ENCODE results near the gene ARMH1.

Gene ARMH1

DNA sequence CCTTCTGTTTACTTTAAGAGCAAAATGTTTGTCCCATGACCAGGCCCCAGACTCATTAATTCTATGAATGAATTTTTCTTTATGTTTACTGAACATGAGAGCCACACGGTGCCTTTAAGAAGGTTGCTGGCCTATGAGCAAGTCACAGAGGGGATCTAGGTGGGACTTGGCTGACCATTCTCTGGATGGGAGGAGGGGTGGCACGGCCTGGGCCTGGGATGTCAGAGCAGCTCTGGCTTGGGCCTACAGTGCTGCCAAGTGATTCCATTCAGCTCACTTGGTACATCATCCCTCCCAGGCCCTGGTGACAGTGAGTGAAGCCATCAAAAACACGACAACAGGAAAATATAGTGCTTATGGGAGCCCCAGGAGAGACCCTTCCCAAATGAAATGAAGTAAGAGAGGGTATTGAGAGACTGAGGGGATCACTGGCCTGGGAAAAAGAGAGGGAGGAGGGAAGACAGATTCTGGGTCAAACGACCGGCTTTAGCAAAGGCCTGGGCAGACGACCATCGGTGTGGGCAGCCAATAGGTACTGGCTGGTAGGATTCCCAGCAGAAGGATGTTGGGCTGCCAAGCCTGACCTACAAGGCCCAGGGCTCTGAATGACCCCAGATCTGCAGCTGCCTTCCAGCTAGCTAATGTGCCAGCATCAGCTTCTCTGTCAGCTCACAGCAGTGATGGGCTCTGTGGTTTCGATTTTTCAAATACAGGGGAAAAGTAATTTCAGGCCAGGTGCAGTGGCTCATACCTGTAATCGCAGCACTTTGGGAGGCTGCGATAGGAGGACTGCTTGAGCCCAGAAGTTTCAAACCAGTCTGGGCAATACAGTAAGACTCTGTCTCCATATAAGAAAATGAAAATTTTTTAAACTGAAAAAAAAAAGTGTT is 3.5 kb upstream of the ARMH1 start:
- DNase-seq = no peak

DNA sequence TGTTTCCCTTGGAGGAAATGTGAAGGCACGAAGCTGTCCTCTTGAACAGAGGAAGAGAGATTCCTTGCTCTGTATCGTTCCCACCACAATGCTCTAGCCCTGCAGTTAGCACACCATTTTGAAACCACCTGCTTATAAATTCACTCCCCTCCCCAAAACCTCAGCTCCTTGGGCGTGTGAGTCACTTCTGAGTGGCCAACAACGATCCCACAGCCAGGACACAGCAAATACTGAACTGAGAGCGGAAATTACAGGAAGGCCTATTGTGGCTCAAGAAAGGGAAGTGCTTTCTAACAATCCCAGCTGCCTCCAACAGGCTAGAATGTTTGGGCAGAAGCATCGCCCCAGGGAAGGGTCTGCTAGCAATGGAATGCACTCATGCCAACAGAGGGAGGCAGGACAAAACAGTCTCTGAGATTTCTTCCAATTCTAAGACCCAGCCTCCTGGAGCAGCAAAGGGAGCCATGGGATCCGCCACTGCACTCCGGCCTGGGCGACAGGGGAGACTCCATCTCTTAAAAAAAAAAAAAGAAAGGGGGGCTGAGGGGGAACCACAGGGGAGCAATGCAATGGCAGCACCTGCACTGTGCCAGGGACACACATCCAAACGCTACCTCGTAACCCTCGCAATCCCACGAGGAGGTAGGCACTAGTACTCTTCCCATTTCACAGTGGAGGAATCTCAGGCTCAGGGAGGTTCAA is 2.1 kb upstream of the ARMH1 start:
- DNase-seq = no peak

DNA sequence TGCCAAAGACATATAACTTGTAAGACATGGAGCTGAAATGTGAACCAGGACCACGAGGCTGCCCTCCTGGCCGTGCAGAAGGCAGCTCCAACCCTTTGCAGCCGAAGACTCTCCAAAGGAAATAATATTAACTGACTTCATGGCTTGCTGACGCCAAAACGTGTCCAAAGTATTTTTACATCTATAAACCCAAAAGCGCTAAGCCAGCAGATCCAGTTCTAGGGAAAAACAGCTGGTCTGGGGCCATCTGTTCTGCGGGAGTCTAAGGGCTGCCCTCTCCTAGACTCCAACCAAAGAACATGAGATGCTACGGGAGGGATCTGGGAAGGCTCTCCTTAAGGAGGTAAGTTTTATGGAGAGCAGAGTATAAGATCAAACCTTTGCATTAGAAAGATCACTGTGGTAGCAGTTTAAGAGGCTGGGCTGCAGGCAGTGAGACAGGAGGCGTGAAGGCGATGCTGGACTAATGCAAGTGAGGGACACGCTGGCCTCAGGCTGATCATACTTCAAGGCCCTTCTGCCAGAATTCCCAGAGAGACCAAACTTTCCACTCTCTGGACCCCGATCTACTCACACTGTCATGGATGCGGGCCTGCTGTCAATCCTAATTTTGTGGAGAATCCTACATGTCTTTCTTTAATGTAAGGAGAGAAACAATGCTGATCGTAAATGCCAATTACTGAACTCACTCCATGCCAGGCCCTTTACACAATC is 1.4 kb upstream of the ARMH1 start:
- DNase-seq = no peak

DNA sequence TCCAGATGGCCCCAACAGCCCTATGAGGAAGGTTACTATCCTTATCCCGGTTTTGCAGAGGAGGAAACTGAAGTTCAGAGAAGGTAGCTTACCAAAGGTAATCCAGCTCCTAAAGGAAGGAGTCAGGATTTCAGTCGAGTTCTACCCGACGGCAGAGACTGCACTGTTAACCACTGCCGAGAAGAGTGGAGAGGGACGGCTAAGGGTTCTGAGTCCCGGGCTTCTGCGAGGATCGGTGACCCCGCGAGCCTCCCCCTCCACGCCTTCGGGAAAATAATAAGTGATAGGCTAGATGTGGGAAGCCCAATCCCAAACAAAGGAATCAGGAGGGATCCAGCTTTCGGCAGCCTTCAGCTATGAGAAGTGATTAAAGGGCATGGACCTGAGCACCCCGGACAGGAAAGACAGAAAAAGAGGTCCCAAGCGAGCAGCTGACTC is 820 bp upstream of the ARMH1 start:
- no peak for DNase-seq

DNA sequence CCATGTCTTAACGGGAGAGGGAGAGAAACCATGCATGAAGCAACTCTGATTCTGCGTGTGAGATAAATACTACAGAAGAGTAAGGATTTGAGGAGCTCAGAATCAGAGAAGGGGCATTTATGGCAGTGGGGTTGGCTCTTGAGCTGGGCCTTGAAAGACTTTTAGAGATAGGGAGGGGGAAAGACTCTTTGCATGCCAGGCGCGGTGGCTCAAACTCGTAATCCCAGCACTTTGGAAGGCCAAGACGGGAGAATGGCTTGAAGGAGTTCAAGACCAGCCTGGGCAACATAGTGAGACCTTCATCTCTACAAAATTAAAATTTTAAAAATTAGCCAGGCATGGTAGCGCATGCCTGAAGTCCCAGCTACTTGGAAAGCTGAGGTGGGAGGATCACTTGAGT is 672 bp downstream of the ARMH1 start:
- no peak for DNase-seq

DNA sequence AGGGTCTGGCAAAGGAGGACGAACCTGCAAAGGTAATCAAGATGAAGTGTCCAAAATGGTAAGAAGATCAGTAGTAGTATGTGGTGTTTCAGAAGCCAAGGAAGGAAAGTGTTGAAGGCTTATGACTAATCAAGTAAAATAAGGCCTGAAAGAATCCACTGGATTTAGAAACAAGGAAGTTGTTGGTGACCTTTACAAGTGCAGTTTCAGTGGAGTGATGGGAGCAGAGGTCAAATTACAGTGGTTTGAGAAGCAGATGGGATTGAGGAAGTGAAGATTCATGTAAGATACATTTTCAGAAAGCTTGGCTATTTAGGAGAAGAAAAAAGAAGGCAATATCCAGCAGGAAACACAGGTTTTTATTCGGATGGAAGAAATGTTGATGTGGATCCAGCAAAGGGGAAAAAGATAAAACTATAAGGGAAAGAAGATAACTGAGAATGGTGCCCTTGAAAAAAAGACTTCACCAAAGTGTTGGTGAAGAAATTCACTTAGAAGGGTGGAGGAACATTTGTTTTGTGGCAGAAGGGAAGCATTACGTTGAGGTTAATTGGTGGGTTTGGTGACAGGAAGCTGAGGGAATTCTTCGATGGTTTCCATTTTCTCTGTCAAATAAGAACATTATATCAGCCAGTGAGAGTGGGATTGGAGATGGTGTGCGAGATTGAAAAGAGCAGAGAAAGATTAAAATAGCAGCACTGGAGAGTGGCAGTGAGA is 2.1 kb downstream of the ARMH1 start:
- DNase-seq = no peak

DNA sequence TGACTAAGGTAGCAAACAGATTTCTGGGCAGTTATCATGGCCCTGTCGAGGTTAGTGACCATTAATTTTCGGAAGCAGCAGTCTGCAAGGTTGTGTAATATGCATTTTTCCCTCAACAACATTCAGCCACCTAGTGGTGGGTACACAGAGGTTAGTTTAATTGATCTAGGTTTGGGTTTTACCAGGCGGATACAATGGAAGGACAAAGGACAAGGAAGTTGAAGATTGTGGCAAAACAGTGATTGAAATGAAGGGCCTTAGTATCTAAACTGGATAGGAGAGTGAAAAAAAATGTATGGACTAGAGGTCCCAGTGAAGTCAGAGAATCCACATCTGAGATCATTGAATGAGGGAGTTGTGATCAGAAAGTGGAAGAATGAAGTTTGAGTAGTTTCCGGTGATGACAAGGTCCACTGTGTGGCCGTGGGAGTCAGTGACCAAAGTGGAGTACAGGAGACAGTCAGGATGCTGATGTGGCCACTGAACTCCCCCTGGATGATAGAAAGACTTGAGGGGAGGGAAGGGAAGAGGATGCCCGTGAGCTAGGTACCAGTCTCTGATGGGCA is 2.8 kb downstream of the ARMH1 start:
- no peak for DNase-seq

DNA sequence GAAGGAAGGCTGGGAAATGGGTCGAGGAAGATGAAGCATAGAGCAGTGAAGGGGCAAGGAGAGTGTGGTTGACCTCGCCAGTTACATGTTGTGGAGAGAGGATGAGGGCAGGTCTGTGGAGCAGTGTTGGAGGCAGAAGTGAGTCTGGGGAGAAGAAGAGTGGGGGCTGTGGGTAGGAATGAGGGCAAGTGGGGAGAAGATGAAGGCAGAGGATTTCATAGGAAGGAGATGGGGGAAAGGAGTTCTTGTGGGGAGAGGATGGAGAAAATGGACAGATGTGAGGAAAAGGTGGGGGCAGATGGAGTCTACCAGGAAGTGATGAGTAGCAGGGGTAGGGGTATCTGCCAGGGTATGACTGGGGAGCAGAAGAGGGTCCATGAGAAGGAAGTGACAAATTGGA is 3.6 kb downstream of the ARMH1 start:
- DNase-seq = no peak

DNA sequence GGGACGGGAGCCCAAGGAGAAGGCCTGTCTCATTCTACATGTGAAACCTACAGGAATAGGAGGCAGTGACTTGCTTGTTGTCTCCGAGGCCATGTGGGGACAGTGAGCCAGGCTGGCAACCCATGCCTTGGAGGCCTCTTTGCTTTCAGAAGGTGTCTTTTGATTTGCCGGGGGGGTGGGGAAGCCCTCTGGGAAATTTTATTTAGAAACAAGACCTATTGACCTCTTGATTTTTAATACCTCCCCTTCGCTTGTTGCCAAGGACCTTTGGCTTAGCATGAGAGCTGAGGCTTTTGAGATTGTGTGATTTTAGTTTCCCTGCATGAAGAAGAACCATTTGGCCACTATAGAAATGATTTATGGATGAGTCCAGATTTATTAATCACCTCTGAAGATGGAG is 4.1 kb downstream of the ARMH1 start:
- no peak for DNase-seq

DNA sequence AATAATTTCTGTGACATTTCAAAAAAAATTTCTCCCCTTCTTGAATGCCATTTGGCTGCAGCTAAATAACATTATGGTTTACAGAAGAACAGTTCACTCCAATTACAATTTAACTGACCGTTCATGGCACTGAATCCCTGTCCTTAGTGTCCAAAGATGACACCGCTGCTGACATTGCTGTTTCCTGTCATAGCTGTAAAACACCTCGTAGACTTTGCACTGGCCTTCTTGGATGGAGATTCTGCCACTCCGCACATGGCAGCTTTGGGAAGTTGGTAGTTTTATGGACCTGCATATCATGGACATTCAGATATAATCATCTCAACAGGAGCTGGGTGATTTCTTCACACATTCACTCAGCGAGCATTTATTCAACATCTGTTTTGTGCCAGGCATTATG is 5.0 kb downstream of the ARMH1 start:
- no peak for DNase-seq

DNA sequence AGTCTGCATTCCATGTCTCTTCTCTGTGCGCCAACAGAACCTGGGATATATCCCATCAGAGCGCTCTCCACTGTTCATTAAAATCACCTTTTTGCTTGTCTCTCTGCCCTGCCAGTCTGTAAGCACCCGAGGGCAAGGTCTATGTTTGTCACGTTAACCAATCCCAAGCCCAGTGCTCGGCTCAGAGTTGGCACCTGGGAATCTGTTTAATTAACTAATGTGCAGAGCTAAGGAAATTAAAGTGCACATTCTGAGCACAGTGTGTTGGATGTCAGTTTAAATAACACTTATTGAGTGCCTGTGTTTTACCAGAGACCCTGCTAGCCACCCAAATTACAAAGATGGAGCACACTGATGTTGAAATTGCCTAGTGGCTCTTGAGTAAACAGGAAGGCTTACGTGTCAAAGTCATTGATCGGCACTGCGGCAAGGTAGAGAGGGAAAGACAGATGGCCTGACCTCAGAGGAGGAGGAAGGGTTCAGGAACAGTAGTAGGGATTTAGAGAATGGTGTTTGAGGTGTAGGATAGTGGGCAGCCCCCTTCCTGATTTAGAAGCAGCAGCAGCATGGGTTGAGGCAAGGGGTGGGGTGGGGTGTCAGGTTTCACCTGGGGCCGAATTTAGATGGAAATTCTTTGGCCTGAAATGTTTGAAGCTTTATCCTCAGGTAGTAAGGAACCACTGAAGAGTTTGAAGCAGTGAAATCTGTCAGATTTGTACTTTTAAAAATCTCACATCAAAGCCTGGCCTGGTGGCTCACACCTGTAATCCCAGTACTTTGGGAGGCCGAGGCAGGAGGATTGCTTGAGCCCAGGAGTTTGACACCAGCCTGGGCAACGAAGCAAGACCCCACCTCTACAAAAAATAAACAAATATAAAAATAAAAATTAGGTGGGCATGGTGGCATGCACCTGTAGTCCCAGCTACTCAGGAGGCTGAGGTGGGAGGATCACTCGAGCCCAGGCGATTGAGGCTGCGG is 7.7 kb downstream of the ARMH1 start:
- no peak for DNase-seq

DNA sequence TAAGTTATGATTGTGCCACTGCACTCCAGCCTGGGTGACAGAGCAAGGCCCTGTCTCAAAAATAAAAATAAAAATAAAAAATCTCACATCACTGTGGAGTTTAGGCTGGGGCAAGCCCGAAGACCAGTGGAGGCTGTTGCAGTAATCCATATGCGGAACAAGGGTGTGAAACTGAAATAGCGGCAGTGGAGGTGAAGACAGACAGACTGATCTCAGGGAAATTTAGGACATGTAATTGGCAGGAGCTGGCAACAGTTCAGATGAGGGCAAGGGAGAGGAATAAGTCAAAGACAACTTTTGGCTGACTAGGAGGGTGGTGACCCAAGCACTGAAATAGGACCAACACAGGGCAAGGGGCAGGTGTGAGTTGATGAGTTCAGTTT is 8.4 kb downstream of the ARMH1 start:
- no peak for DNase-seq

DNA sequence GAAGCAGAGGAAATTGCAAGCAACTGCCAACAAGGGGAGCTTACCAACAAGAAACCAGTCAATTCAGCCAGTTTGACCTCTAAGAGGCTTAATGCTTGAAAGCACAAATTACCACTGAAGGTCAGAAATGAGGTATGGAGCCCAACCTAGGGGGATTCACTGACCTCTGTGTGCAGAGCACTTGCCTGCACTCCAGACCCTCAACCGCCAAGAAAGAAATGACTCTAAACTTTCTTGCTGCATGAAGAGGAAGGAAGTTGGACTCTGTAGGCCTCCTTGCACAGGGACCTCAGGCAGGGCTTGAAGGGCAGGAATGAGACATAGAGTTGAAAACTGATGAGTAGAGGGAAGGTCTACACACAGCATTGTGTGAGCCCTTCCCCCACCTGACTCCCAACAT is 10.0 kb downstream of the ARMH1 start:
- no peak for DNase-seq

DNA sequence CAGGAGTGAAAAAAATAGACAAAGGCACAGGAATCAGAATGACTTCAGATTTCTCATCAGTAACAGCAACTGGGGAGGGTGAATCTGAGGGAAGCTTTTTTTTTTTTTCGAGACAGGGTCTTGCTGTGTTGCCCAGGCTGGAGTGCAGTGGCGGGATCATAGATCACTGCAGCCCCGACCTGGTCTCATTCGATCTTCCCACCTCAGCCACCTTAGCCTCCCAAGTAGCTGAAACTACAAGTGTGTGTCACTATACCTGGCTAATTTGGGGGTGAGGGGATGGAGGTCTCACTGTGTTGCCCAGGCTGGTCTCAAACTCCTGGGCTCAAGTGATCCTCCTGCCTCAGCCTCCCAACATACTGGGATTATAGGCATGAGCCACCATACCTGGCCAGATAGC is 10.7 kb downstream of the ARMH1 start:
- DNase-seq = no peak

DNA sequence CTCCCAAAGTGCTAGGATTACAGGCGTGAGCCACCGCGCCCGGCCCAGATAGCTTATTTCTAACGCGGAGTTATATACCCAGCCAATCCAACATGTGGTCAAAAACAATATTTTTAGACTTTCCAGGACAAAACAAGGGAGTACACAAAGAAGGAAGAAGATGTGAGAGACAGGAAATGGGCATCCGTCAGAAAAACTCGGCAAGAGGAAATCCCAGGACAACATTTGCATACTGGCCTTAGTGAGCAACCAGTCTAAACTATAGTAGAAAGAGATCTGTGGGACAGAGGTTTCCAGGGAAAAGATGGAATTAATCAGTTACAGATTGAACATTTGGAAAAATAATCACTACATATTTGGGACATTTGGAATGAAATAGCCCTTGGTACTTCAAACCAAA is 11.4 kb downstream of the ARMH1 start:
- no peak for DNase-seq

DNA sequence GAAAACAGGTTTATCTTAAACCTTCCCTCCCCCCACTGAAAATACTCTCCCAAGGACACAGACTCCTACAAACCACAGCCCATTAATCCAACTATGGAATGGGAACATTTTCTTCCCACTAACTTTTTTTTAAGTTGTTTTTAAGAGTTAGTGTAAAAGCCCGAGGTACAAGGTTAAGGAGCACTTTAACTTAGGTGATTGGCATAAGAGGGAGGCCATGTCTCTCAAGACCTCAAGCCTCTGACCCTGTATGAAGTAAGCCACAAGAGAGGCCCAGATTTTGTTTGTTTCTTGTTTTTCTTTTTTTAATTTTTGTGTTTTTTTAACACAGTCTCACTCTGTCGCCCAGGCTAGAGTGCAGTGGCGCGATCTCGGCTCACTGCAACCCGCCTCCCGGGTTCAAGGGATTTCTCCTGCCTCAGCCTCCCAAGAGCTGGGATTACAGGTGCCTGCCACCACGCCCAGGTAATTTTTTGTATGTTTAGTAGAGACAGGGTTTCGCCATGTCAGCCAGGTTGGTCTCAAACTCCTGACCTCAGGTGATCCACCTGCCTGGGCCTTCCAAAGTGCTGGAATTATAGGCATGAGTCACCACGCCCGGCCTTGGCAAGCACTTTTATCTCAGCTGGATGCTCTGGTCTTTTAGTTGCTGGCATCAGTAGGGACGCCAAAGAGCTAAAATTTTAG is 14.4 kb downstream of the ARMH1 start:
- no peak for DNase-seq

DNA sequence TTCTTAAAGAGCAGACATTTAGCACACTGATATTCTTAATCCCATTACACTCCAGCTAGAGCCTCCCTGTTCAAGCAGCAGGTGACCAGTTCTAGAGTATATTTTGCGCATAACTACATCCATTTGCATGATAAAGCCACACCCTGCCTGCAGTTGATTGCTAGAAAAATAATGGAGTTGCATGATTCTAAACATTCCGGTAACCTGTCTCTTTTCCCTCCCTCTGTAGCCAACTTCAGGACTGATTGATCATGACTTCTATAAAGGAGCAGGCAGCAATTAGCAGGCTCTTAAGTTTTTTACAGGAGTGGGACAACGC is 14.9 kb downstream of the ARMH1 start:
- no peak for DNase-seq

DNA sequence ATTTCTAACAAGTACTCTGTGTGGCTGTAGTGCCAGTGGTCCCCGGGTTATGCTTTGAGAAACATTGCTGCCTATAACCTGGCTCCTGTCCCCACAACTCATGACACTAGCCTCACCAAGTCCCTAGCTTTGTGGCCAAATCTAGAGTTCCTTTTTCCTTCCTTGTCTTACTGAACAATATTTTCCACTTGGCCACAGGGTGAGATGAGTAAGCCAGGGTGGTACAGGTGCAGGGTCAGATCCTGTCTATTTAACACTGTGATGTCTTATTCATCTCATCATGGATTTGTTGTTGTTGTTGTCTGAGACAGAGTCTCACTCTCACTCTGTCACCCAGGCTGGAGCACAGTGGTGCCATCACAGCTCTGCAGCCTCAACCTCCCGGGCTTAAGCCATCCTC is 18.6 kb downstream of the ARMH1 start:
- no peak for DNase-seq

DNA sequence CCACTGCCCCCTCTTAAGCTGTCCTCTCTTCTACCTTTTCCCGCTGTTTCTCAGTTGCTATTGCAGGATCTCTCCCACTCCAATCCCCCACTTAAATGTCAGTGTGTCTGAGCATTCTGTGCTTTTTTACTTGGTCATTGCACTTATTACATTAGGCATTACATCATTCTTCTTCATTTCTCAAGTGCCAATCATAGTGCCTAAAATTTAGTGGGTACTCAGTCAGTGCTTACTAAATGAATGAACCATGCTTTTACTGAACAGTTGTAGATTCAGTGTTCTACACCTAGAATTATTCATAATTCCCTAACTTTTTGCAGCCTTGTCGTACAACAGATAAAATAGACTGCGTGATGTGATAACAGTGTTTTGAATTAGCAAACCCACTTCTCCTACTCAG is 19.4 kb downstream of the ARMH1 start:
- no peak for DNase-seq

DNA sequence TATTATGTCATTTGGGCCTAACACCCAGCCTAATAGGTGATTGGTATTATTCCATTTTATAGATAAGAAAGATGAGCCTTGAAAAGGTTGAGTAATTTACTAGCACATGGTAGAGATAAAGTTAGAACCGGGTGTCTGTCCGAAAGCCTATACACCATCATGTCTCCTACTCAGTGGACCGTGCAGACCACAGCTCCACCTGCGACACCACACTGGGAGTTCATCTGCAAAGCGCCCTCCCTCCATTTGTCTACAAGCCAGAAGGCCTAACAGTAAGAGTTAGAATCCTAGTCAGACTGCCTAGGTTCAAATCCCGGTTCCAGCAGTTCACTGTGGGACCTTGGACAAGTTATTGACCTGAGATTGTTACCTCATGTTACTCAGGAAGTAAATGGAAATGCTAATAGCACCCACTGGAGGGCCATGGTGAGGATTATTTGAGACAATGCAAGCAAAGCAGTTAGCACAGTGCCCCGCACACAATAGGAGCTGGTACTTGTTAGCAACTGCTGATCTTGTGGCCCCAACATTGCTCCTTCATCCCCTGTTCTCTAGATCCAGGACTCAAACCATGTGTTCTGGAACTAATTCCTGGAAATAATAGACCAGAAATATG is 20.5 kb downstream of the ARMH1 start:
- DNase-seq = no peak

DNA sequence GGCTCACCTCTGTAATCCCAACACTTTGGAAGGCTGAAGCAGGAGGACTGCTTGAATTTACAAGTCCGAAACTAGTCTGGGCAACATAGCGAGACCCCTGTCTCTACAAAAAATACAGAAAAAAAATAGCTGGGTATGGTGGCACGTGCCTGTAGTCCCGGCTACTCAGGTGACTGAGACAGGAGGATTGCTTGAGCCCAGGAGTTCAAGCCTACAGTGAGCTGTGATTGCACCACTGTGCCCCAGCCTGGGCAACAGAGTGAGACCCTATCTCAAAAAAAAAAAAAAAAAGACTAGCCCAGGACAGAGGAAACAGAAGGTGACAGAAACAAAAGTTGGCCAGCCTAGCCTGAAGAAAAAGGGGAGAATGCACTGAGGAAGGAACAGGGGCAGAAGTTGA is 21.2 kb downstream of the ARMH1 start:
- no peak for DNase-seq
